ENCODE data around the gene DDX51. TPM values are rescaled to one million over a fixed set of nuclear protein-coding genes. Genes with fewer than 3 reads are reported as not detected.

DDX51 gene
- total RNA-seq, 1 experiment from 2014 or later = 29.3 TPM

DNA sequence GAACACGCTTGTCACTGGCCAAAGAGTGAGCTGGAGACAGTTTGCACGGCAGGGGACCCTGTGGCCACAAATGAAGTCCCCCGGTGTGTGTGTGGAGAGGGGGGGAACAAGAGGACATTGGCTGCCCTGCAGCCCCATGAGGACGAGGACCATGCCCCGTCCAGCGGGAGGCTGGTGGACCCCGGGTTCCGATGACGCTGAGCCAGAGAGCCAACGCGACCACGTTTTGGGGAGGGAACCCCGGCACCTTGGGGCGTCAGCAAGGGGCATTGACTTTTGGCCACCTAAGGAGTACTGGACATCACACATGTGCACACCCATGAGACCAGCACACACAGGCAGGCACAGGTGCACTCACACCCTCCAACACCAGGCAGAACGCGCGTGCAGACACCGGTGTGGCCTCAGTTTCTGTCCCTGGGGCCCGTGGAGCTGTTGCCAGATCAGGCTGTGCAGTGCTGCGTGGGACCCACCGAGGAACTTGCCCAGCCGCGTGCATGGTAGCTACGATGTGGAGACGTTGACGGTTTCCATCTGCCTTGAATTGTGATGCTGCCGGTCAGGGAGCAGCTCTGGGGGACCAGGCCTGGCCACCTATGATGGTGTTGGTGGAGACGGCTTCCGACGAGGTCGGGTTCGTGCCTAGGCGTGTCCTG, 26.6 kb upstream of the DDX51 start:
- CTCF ChIA-PET = no interaction called here
- Histone ChIP-seq H3K27ac (ENCODE audit: low read length) (no peak overlapping the region), H3K9me3 (ENCODE audit: control insufficient read depth, insufficient read depth, low read depth, low read length) (no peaks in the 10 kb centered on the region), H3K4me1 (ENCODE audit: control insufficient read depth, insufficient read depth, low read length) (peaks cover 7% of the 10 kb centered on the region), H3K36me3 (ENCODE audit: control insufficient read depth, insufficient read depth, low read length) (no peaks in the 10 kb centered on the region), H3K4me3 (ENCODE audit: low read depth in 2 of 2, low read length in 2 of 2) (no peak overlapping the region), H3K27me3 (ENCODE audit: control insufficient read depth, insufficient read depth, low read length) (no peaks in the 10 kb centered on the region)
- no TSS peak for BruUV-seq (replicated peaks)
- in situ Hi-C loops (cut with HindIII; ENCODE audit: low pct_unique_long_range_greater_than_20kb, low sequenced_read_pairs) = no loop called here
- TF ChIP-seq TCF7L2 (IDR thresholded peaks at IDR 0.05; ENCODE audit: low read depth, low read length) = no peak
- TF ChIP-seq, protein P1, sequence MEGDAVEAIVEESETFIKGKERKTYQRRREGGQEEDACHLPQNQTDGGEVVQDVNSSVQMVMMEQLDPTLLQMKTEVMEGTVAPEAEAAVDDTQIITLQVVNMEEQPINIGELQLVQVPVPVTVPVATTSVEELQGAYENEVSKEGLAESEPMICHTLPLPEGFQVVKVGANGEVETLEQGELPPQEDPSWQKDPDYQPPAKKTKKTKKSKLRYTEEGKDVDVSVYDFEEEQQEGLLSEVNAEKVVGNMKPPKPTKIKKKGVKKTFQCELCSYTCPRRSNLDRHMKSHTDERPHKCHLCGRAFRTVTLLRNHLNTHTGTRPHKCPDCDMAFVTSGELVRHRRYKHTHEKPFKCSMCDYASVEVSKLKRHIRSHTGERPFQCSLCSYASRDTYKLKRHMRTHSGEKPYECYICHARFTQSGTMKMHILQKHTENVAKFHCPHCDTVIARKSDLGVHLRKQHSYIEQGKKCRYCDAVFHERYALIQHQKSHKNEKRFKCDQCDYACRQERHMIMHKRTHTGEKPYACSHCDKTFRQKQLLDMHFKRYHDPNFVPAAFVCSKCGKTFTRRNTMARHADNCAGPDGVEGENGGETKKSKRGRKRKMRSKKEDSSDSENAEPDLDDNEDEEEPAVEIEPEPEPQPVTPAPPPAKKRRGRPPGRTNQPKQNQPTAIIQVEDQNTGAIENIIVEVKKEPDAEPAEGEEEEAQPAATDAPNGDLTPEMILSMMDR (IDR thresholded peaks at IDR 0.05) = no peak
- TF ChIP-seq SIN3A (IDR thresholded peaks at IDR 0.05; ENCODE audit: borderline replicate concordance, insufficient read depth, low read depth, low read length) = no peak
- TF ChIP-seq, protein P2, sequence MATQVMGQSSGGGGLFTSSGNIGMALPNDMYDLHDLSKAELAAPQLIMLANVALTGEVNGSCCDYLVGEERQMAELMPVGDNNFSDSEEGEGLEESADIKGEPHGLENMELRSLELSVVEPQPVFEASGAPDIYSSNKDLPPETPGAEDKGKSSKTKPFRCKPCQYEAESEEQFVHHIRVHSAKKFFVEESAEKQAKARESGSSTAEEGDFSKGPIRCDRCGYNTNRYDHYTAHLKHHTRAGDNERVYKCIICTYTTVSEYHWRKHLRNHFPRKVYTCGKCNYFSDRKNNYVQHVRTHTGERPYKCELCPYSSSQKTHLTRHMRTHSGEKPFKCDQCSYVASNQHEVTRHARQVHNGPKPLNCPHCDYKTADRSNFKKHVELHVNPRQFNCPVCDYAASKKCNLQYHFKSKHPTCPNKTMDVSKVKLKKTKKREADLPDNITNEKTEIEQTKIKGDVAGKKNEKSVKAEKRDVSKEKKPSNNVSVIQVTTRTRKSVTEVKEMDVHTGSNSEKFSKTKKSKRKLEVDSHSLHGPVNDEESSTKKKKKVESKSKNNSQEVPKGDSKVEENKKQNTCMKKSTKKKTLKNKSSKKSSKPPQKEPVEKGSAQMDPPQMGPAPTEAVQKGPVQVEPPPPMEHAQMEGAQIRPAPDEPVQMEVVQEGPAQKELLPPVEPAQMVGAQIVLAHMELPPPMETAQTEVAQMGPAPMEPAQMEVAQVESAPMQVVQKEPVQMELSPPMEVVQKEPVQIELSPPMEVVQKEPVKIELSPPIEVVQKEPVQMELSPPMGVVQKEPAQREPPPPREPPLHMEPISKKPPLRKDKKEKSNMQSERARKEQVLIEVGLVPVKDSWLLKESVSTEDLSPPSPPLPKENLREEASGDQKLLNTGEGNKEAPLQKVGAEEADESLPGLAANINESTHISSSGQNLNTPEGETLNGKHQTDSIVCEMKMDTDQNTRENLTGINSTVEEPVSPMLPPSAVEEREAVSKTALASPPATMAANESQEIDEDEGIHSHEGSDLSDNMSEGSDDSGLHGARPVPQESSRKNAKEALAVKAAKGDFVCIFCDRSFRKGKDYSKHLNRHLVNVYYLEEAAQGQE (IDR thresholded peaks at IDR 0.05; ENCODE audit: insufficient read depth in 1 of 2, low read depth in 2 of 2, low read length in 1 of 2) = no peak
- no peak for TF ChIP-seq POLR2AphosphoS5 (IDR thresholded peaks at IDR 0.05; ENCODE audit: low read depth, low read length)
- no peak for DNase-seq (ENCODE audit: low read depth, low spot score)
- intact Hi-C loops (cut with micrococcal nuclease; ENCODE audit: unreplicated experiment) = no loop called here
- ATAC-seq = no peak
- POLR2A ChIA-PET = no interaction called here

DNA sequence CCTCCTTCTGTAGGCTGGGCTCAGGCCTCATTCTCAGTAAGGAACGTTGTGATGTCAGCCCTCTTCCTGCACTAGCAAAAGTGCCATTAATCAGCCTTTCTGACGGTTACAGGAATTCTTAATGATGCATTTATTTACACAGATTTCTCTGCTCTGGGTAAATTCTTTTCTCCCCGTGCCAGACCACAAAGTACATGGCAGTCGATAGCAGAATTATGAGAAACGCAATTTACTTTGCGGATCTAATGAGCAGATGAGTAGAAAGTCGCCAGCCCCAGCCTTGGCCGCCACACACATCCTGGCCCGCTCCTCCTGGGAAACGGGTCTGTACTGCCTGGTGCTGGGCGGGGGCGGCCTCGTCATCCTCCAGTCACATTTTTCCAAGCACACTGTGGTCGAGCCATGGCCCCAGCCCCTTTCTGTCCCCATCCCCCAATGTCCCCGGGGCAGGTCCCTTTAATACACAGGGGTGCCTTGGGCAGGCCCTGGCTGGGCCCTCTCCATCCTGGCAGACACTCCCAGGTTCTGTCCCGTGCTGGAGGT, 26.0 kb upstream of the DDX51 start:
- Histone ChIP-seq H3K4me1 (ENCODE audit: control insufficient read depth, insufficient read depth, low read length) (peaks cover 7% of the 10 kb centered on the region), H3K9me3 (ENCODE audit: control insufficient read depth, insufficient read depth, low read depth, low read length) (no peaks in the 10 kb centered on the region), H3K36me3 (ENCODE audit: control insufficient read depth, insufficient read depth, low read length) (no peaks in the 10 kb centered on the region), H3K27ac (ENCODE audit: low read length) (no peak overlapping the region), H3K4me3 (ENCODE audit: low read depth in 2 of 2, low read length in 2 of 2) (no peak overlapping the region), H3K27me3 (ENCODE audit: control insufficient read depth, insufficient read depth, low read length) (no peaks in the 10 kb centered on the region)
- in situ Hi-C loops (cut with HindIII; ENCODE audit: low pct_unique_long_range_greater_than_20kb, low sequenced_read_pairs) (no loop called here), intact Hi-C loops (cut with micrococcal nuclease; ENCODE audit: unreplicated experiment) (no loop called here)
- ChIA-PET CTCF (no interaction called here), POLR2A (no interaction called here)
- ATAC-seq (peak; percentile 14; the same call in 1 of the 2 replicates), DNase-seq (ENCODE audit: low read depth, low spot score) (no peak)
- no TSS peak for BruUV-seq (replicated peaks)
- TF ChIP-seq, protein P2 (IDR thresholded peaks at IDR 0.05; ENCODE audit: insufficient read depth in 1 of 2, low read depth in 2 of 2, low read length in 1 of 2) = no peak
- no peak for TF ChIP-seq POLR2AphosphoS5 (IDR thresholded peaks at IDR 0.05; ENCODE audit: low read depth, low read length)
- TF ChIP-seq, protein P1 (IDR thresholded peaks at IDR 0.05) = no peak
- no peak for TF ChIP-seq TCF7L2 (IDR thresholded peaks at IDR 0.05; ENCODE audit: low read depth, low read length)
- TF ChIP-seq SIN3A (IDR thresholded peaks at IDR 0.05; ENCODE audit: borderline replicate concordance, insufficient read depth, low read depth, low read length) = no peak

Data from Panc1 (cell line).